Heart left ventricle (tissue), 13 donors: ENCODE measurements around the gene SEMA3E.

Source experiments
- CTCF ChIP-seq, 12 donors: fragments of 200-600 bp; sonication (generic) in 4 of 12; IDR thresholded peaks; one replicate each; pipeline versions ENCODE4 v1.5.0 to v1.8.0; 2018 to 2022; ENCODE audit warnings: antibody characterized with exemption in 12 of 12, mild to moderate bottlenecking in 5 of 12
- POLR2A ChIP-seq, 2 donors: fragments of 450-650 bp; IDR thresholded peaks; one replicate each; pipeline ENCODE4 v1.6.1; 2017; ENCODE audit warnings: antibody characterized with exemption in 2 of 2, mild to moderate bottlenecking in 2 of 2, moderate library complexity in 2 of 2
- donor health status: ischemic (EF 13 %, LVEDD 7.1; RV severe dilation, severe dysfunction).
- donor health status: DM: no; HTN: yes; CAD: no.
- donor health status: DM: no; HTN: no; CAD: no.
- donor health status: ischemic (EF 25% LVEDD 6.9; RV normal size, moderate dysfunction).
- donor health status: ischemic (EF 25% LVEDD 5.7; RV mildly dilated, moderate dysfunction).
- donor health status: ischemic (EF 35%, LVEDD 5.7; RV mildly dilated, moderate dysfunction).
- donor health status: nonischemic (EF 11% LVEDD 7.7; RV severe dilation, severe dysfunction).
- donor health status: DM: yes; HTN: yes; CAD: no.
- donor health status: PGD.
- donor health status: ischemic (EF 29% LVEDD 5.4; RV normal size, mild dysfunction).
- donor health status: nonischemic (EF 23%, LVEDD 6.1; RV moderate dilation, normal function).

- TF ChIP-seq CTCF (IDR thresholded peaks at IDR 0.05) (no peak), POLR2A (IDR thresholded peaks at IDR 0.05) (no peak)
Measured at GRCh38 chr7:83640240-83640639, 8.7 kb downstream of the SEMA3E start.
